Peyer's patch (tissue), 4 donors: ENCODE results near the gene GMFB.

Experiments used
- POLR2A ChIP-seq, 2 donors: fragments of 450-650 bp; IDR thresholded peaks; one replicate each; pipeline ENCODE4 v1.5.1; 2017; ENCODE audit warnings: antibody characterized with exemption in 2 of 2, mild to moderate bottlenecking in 2 of 2, moderate library complexity in 2 of 2
- TF ChIP-seq, protein P1 (sequence below), 6 experiments: fragments of 450-650 bp in 4 of 6; fragments of 200-600 bp in 2 of 6; sonication (generic) in 1 of 6; IDR thresholded peaks; one replicate each; pipeline ENCODE4 v1.5.1; 2017 to 2019; ENCODE audit warnings: antibody characterized with exemption in 6 of 6, mild to moderate bottlenecking in 3 of 6, moderate library complexity in 1 of 6

DNA sequence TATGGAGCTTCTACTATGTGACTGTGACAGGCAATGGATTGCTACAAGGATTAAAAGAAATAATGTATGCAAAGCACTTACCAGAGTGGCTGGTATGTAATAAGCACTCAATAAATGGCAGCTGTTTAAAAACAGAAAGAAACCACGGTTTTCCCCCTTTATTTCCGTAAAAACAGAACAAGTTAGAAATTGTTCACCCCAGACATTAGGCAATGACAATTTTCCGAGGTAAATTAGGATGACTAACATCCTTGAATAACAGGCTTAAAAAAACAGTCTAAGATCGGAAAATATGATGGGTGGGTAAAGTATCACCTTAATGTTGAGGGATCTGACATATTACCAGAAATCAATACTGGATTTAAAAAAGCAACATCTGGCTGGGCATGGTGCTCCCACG is 26.7 kb downstream of the GMFB start:
- TF ChIP-seq, protein P1, sequence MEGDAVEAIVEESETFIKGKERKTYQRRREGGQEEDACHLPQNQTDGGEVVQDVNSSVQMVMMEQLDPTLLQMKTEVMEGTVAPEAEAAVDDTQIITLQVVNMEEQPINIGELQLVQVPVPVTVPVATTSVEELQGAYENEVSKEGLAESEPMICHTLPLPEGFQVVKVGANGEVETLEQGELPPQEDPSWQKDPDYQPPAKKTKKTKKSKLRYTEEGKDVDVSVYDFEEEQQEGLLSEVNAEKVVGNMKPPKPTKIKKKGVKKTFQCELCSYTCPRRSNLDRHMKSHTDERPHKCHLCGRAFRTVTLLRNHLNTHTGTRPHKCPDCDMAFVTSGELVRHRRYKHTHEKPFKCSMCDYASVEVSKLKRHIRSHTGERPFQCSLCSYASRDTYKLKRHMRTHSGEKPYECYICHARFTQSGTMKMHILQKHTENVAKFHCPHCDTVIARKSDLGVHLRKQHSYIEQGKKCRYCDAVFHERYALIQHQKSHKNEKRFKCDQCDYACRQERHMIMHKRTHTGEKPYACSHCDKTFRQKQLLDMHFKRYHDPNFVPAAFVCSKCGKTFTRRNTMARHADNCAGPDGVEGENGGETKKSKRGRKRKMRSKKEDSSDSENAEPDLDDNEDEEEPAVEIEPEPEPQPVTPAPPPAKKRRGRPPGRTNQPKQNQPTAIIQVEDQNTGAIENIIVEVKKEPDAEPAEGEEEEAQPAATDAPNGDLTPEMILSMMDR (IDR thresholded peaks at IDR 0.05) = no peak
- TF ChIP-seq POLR2A (IDR thresholded peaks at IDR 0.05) = no peak
